Muscle of back (tissue), 13 donors: Measurements from ENCODE around the gene FXYD2. TPM values are rescaled to one million over a fixed set of nuclear protein-coding genes. Genes with fewer than 3 reads are reported as not detected.
A peak's percentile ranks its signal among the peaks of the same experiment; 100 is the strongest.
"Not testable (repeated sequence)": the region's sequence is repeated elsewhere in the genome, so short reads cannot be mapped to it uniquely, and the experiment has no call there.

Experiments
- DNase-seq, 3 donors: peaks; one replicate each; pipeline versions ENCODE4 v3.0.0 to v3.0.0-alpha.2; 2013
- long read RNA-seq, 9 donors: transcript quantifications; one replicate each; lab custom pipeline, GENCODE V29; 2026
- polyA plus RNA-seq, 10 donors: library from polyadenylated mRNA; unstranded; fragments of 120-200 nt; gene quantifications; one replicate each; pipeline ENCODE4 v1.2.1, GENCODE V29; 2013; ENCODE audit not compliant: insufficient read length in 10 of 10

FXYD2 gene
- polyA plus RNA-seq = 1 to 10 TPM in 5 of 10 donors, under 1 TPM in 5; 0.51 to 2.5 (median 1.1) TPM
- long read RNA-seq, donor 1 = 0 reads
- long read RNA-seq, donor 2 = 0 reads
- long read RNA-seq, donor 3 = 0 reads
- long read RNA-seq, donor 4 = 0 reads
- long read RNA-seq, donor 5, partial matches to known transcripts = 0 of 5 reads
- long read RNA-seq, donor 5, other reads (novel, unspliced or antisense) = 0 of 5 reads
- long read RNA-seq, donor 6 = 0 reads
- long read RNA-seq, donor 7, partial matches to known transcripts = 0 of 2 reads
- long read RNA-seq, donor 7, other reads (novel, unspliced or antisense) = 0 of 2 reads
- long read RNA-seq, donor 8 = 0 reads
- long read RNA-seq, donor 9 = 0 reads

DNA sequence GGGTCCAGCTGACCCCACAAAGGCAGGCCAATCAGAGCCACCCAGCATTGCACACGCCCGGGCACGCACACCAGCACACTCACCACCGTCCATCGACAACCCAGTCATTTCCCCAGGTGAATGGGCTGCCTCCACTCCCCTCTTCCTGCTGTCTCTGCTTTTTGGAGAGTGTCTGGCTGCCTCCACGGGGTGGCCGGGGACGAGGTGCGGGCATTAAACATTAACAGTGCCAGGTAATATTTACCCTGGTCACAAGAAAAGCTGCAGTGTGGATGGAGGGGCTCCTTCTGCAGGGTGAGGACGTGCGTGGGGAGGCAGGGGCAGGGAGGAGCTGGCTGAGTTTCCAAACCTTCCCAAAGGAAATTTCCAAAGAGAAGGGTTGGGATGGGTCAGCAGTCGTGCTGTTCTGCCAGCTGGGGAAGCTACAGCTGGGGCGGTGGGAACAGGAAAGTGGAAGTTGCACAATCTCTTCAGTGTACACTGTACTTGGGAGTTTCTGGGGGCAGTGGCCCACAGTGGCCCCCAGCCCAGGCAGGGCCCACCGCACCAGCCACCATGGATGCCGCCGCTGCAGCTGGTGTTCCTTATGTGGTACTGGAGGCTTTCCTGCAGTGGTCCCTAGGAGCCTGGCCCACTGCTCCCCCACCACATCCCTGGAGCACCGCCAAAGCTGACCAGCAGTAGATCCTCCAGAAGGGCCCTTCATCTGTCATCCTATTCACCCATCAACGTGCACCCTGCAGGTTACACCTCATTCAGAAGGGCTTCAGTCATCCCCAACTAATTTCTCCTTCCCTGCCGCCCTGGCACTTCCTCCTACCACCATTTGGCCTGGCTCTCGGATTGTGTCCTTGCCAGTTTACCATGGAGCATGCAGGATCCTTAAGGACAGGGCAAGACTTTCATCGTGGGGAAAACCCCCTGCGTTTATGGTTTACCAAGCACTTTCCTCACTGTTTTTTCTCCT lies at the start of gene FXYD2:
FXYD2 (minus strand) TSS at position 174 of the 967 bp plus-strand sequence; CDS start at position 108, 66 bp downstream.
- peak in 1 of 3 donors; percentile 78 for DNase-seq

DNA sequence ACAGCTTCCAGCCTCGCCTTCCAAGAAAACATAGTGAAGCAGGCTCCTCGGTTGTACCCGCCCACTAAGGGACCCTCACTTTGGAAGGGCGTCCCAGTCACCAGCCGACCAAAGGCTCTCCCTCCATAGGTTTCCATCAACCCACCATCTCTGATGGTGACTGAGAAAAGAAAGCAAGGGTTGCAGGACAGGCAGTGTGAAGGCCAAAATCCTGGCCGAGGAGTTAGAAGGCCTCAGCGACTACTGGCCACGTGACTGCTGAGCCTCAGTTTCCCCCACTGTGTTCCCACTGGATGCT lies 49.2 kb upstream of the FXYD2 start:
- DNase-seq = no peak

DNA sequence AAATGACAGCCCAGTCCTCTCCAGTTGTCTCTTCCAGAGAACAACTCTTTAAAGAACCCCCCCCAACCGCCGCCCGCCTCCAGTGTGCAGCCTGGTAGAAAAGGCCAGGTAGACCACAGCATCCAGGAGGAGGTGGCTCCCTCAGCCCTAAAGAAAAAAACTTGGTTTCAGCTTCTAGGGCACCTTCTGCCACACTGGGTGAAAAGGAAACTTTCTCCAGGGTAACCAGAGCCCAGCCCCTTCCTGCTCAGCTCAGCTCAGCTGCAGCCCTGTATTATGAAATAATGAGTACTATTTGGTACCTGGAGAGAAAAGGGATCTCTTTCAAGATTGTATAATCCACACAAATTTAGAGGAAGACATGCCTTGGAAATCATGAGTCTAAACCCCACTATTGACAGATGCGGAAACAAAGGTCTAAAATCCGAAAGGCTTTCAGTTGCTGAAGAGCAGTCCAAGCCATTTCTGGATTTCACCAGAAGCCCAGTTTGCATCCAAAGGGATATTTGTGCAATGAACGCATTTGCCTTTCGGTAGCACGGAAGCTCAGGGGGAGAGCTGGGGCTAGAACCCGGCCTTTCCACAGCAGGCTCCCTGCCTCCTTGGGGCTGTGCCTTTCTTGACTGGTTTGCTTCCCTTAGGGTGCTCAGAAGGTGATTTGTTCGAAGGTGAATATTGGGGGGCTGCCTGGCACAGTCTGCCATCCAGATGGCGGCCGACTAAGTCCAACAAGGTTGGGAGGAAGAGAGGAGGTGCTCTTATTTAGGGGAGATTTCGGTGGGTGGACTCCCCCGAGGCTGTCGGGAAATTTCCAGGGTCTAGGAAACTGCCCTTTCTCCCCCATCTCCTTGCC lies 48.7 kb upstream of the FXYD2 start:
- DNase-seq = no peak

DNA sequence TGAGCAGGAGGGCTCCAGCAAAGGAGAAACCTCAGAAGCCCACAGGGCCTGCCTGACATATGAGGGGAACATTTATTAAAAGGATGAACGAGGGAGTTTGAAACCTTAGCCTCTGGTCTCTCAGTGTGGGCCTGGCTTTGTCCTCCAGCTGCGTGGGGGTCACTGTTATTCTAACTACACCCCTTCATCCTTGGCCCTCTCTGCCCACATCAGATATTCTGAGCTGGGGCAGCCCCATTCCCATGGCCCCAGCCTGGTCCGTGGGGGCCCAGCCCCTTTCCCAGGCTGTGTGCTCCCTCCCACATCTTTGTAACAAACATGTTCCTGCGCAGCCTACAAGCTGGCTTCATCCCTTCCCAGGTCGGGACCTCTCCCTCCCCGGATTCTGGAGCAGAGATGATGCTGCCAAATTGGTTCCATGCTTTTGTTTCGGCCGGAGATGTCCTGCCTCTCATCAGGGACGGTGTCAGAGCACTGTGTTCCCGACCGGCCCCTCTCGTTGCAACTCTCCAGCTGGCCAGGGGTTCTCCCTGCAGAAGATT lies 47.9 kb upstream of the FXYD2 start:
- DNase-seq = peak in 1 of 3 donors; percentile 41

DNA sequence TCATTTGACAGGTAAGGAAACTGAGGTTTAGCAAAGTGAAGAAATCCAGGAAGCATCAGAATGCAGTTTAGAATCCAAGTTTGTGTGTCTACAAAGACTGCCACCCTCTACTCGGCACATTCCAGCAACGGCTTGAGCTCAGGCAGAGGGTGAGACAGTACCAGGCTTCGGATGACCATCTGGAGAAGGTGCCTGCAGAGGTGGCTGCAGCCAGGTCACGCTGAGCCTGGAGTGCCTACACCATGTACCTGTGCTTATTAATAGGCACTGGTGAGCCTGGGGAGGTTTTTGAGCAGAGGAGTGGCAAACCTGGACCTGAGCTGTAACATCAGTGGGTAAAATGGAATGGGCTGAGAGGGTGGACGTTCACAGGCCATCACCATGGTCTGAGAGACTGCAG lies 47.2 kb upstream of the FXYD2 start:
- no peak for DNase-seq

DNA sequence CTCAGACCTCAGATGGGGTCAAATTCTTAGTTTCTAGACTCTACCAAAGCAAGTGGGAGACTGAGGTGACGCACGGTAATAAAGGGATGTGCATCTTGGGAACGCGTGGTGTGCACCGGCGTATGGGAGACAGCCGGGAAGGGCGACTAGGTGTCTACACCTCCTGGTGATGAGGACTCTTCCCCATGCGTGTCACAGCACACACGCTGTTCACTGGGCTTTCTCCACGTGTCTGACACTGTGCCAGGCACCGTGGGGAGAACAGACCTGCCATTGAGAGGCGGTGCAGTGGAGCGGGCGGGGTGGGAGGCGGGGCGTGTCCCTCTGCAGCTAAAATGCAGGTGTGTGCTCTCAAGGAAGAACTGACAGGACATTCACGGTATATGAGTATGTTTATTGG lies 46.6 kb upstream of the FXYD2 start:
- DNase-seq = no peak

DNA sequence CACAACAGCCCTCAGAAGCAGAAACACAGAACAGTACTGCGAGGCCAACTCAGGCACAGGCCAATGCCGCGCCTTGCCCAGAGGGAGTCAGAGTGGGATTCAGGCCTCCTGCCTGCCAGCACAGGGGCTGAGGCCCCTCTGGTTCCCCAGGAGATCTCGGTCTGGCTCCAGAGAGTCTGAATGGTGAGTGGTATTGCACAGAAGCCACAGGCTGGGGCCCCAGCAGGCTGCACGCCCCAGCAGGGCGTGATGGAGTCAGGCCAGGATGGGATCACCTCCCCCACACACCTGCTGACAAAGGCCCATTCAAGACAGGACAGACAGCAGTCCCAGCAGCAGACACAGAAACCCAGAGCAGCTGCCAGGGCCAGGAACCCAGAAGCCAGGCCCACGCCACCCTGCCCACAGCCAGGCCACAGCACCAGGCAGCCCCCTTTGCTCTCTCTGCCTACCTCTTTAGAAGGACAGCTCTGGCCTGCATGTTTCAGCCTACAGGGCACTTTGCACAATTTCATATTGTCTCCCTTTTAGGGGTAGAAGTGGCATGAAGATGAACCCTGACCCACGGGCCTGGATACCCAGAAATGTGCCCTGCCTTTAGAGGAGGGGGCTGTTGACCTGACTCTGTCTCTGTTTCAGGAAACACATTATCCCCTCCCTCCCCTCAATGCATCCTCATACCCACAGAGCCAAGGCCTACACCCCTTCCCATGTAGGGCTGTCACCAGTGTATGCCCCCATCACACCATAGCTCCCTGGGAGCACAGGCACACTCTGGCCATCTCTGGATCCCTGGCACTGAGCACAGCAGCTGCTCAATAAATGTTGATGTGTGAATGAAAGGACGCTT lies 45.8 kb upstream of the FXYD2 start:
- DNase-seq = peak in 1 of 3 donors; percentile 58

DNA sequence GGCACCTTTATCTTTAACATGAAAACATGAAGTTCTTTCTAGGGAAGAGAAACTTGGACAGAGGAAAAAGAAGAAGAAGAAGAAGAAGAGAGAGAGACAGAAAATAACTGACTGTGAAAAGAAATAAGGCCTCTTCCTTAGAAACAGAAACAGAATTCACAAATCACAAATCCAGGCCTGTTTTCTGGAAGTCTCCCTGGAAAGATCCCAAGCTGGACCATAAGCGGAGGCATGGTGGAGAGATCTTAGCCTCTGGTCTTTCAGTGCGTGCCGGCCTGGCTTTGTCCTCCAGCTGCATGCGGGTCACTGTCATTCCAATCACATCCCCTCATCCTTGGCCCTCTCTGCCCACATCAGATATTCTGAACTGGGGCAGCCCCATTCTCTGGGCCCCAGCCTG lies 45.1 kb upstream of the FXYD2 start:
- DNase-seq = peak in 1 of 3 donors; percentile 71

DNA sequence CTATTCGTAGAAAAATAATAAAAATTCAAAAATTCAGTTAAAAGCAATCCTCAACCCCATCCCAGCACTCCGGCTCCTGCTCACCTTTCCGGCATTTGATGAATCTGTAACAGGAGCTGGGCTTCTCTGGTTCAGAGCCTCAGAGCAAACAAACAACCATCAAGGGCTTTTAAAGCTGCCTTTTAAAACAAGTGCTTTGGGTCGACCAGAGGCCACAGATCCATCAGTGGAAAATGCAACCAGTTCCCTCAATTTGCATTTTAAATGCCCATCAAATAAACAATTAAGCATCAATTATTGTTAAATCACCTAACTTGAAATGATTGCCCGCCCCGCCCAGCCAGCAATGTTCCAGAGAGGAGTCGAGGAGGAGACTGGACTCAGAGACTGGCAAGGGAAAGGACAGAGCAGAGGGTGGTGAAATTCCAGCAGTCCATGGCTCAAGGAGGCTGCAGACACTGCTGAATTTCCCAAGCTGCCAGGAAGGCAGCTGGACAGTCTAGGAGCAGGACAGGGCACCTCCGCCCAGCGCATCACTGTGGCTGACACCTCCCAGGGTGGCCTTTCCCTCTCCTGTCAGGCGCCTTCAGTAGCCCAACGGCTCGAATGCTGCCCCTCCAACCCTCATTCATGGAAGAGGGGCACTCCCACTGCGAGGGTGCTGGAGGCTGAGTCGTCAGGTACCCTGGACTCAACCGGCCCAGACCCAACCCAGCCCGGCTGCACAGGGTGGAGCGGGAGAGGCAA lies 44.4 kb upstream of the FXYD2 start:
- no peak for DNase-seq

DNA sequence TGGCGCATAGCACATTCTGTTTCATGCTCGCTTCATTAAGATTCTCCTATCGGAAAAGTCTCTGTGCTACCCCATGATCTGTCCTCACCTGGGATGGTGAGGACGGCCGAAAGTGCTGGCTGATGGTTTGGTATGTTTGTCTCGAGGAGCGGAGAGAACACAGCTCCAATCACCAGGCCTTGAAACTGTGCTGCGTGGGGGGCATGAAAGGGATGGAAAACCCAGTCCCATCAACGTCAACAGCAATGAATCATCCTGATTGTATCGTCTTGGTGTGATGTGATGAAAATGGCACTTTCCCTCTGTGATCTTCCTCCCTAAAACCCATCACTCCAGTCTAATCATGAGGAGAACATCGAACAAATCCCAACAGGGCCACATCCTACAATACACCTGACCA lies 43.5 kb upstream of the FXYD2 start:
- no peak for DNase-seq

DNA sequence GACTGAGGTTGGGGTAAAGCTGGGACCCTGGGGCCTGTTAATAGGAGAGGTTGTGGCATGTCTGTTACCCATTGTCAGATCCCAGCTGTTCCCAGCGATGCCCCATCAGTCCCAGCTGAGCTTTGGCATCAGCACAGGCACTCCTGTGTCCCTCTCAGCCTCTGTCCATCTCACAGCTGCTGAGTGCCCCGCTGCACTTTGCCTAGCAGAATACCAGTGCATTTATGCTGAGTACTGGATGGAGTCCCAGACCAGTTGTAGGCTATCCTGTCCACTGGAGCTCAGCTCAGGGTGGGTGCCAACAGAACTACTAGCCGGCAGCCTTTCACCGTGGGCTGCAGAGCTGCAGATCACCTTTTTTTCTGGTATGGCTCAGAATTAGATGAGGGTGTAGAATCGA lies 42.0 kb upstream of the FXYD2 start:
- peak in 1 of 3 donors; percentile 43 for DNase-seq

DNA sequence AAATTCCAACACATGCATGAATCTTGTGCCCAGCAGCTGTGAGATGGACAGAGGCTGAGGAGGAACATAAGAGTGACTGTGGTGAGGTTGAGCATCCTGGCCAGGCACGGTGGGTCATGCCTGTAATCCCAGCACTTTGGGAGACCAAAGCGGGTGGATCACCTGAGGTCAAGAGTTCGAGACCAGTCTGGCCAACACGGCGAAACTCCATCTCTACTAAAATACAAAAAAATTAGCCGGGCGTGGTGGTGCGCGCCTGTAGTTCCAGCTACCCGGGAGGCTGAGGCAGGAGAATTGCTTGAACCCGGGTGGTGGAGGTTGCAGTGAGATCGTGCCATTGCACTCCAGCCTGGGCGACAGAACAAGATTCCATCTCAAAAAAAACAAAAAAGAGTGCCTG lies 41.0 kb upstream of the FXYD2 start:
- DNase-seq = not testable (repeated sequence)

DNA sequence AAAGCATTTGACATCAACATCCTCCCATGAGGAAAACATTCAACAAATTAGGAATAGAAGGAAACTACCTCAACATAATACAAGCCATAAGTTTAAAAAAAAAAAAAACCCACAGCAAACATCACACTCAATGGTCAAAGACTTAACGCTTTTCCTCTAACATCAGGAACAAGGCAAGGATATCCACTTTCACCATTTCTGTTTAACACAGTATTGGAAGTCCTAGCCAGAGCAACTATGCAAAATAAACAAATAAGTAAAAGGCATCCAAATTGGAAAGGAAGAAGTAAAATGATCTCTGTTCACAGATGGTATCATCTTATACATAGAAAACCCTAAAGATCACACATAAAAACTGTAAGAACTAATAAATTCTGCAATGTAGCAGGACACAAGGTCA lies 38.8 kb upstream of the FXYD2 start:
- peak in 1 of 3 donors; percentile 42 for DNase-seq

DNA sequence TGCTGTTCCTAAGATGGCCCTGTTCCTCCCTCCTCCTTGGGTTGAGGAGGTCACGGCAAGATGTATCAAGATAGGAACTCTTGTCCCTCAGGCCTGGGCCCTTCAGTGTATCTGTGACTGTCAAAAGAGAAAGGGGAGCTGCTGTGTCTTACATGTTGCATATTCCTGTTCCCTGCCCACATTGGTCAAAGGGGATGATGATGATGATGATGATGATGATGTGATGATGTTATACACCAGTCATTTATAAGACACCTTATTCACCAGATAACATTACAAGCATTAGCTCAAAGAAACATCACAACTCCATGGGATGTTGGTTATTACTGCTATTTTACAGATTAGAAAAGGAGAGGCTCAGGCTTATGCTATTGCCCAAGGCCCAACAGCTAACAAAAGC lies 38.2 kb upstream of the FXYD2 start:
- no peak for DNase-seq

DNA sequence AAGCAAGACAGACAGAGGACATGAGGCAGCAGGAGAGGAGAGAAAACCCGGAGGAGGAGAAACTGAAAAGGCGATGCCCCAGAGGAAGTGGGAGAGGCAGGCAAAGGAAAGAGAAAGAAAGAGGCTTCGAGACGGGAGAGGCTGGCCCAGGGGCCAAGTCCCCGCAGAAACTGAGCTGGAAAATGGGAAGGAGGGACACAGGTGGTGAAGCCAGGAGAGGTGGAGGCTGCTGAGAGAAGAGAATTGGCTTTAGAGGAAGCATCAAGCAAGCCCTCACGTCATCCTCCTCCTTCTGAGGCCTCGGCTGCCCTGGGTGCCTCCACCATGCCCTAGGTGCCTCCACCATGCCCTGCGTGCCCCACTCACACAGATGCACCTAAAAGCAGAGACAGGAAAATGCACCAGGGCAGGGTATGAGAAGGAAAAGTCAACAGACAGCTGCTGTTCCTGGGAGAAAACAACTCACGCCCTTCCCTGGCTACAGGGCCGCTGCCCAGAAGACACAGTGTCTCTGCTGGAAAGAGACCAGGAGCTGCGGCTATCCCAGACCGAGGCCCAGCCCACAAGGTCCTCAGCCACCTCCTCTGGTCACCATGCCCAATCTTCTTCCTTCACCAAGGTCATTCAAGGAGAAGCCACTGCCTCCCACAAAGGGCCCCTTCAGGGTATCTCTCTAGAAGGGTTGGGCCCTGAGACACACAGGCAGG lies 37.6 kb upstream of the FXYD2 start:
- peak in 1 of 3 donors; percentile 55 for DNase-seq

DNA sequence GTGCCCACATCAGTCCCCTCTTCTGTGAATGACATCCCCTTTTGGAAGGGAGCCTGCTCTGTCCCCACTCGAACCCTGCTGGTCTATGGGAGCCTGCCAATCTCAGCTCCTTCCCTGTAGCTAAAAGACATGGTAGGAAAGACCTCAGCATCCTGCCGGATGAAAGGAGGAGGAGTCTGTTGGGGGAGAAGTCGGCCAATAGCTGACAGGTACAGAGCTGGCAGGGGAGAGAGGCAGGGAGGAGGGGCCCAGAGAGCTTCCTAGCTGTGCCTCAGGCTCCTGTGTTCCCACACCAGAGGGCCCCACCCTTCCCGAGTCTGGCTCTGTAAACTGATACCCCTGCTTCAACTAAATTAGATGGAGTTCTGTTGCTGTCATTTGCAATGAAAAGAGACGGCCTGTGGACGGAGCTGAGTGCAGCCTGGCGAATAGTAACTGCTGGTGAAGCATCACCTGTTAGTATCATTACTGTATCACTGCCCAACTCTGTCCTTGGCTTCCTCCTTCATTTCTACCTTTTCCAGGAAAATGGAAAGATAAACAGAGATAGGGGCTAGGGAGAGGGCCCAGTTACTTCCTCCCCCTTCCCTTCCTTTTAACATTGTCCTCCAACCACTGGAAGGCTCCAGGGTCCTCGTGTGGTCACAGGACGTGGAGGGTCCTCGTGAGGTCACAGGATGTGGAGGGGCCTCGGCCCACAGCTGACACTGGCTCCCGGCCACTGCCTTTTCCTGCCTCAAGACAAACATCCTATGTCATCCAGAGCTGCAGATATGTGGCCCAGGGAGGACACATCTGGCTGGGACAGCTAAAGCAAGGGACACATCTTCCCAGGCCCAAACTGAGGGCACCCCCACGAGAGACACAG lies 36.8 kb upstream of the FXYD2 start:
- DNase-seq = peak in 1 of 3 donors; percentile 85

DNA sequence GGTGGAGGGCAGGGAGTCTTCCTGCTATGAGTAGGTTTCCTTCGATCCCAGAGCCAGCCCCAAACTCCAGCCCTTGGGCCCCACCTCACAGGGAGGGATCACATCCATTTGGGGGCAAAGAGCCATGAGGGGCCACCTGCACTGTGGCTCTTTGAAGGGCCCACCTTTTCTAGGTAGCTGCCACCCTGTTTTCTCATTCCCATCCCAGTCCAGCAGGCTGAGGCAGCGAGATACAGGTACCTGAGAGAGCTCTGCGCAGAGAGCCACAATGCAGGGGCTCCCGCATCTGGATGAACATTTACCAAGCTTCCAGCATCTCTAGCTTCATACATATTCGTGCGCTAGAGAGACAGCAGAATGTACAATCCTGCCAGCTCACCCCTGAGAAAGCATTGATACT lies 35.6 kb upstream of the FXYD2 start:
- DNase-seq = no peak

DNA sequence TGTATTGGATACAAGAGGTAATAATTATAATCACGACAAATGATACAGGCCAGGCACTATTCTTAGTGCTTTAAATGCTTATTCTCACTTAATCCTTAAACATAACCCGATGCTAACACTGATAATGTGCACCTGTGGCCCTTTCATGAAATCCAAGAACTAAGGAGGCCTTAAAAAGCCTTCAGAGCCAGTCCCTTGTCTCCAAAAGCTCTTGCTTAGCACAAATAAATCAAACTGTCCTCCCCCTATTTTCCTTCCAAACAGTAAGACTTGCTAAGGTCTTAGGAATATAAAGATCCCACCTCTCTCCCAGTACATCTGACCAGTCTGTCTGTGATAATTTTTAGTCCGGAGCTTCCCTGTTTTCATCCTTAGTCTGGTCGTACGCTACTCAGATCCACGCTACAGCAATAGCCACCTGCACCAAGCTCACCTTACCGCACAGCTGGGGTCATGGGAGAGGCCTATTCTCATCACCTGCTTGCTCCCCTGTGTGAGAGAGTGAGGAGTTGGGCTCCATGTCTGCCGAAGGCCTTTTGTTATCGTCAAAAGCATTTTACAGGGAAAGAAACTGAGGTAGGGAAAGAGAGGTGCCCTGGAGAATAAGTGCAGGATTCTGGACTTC lies 35.1 kb upstream of the FXYD2 start:
- no peak for DNase-seq
